Tibial nerve (tissue), 4 donors: ENCODE data around the gene RBM25. TPM values are rescaled to one million over a fixed set of nuclear protein-coding genes. Genes with fewer than 3 reads are reported as not detected.

Experiments used
- small RNA-seq: library from RNA; depleted of rRNA; stranded (forward); fragments of <200 nt; gene quantifications from one replicate; pipeline ENCODE3, GENCODE V24; 2016
- total RNA-seq, 4 donors: library from RNA; depleted of rRNA; stranded (reverse); fragments of >200 nt; gene quantifications; one replicate each; pipeline ENCODE4 v1.1.0, GENCODE V29; 2016

Gene RBM25
- total RNA-seq, 4 donors from 2014 or later: 87.4 to 120 (median 101) TPM

Small RNA genes within 50 kb of the gene (small RNA-seq; reads per million reads assigned to genes)
- gene RN7SL586P: not detected

Other genes starting within 250 kb of the RBM25 start
- 1 to 10 TPM in 2 of 4 donors, under 1 TPM in 2; 0.22 to 5.4 (median 2.7) TPM for gene DPF3, start 164.4 kb upstream of the RBM25 start, total RNA-seq
- gene DCAF4, start 132.1 kb upstream of the RBM25 start, total RNA-seq: 10 to 100 TPM in 3 of 4 donors, 1 to 10 TPM in 1; 6.6 to 84.1 (median 20.2) TPM
- gene ZFYVE1, start 31.4 kb upstream of the RBM25 start, total RNA-seq: 10 to 100 TPM; 16.5 to 30.3 (median 23.0) TPM
- 10 to 100 TPM; 39.6 to 77.6 (median 47.4) TPM for gene PSEN1, start 78.0 kb downstream of the RBM25 start, total RNA-seq
- gene PAPLN, start 179.0 kb downstream of the RBM25 start, total RNA-seq: 100 to 1,000 TPM in 3 of 4 donors, 10 to 100 TPM in 1; 96.6 to 314 (median 206) TPM